NCI-H2196 (cell line): ENCODE data around the gene ARHGAP42.

Source experiments
- DNase-seq: peaks from one replicate; lab custom pipeline; 2025; ENCODE audit not compliant: unreplicated experiment; lab: John Stamatoyannopoulos, UW

The ARHGAP42 gene

GRCh38 chr11:100830978-100831732 lies 144.1 kb downstream of the ARHGAP42 start:
- DNase-seq = no peak

- no peak for DNase-seq
These were observed 144.9 kb downstream of the ARHGAP42 start for GRCh38 chr11:100831929-100832494.

- DNase-seq = no peak
These were observed 145.7 kb downstream of the ARHGAP42 start for GRCh38 chr11:100832829-100833228.

GRCh38 chr11:100833276-100833675 lies 146.2 kb downstream of the ARHGAP42 start:
- no peak for DNase-seq

GRCh38 chr11:100835854-100836253 lies 148.8 kb downstream of the ARHGAP42 start:
- DNase-seq = no peak

GRCh38 chr11:100837311-100837710 lies 150.2 kb downstream of the ARHGAP42 start:
- DNase-seq = no peak

GRCh38 chr11:100841711-100842407 lies 154.8 kb downstream of the ARHGAP42 start:
- DNase-seq = no peak

GRCh38 chr11:100847696-100848216 lies 160.7 kb downstream of the ARHGAP42 start:
- DNase-seq = no peak

GRCh38 chr11:100849009-100849900 lies 162.2 kb downstream of the ARHGAP42 start:
- no peak for DNase-seq

- no peak for DNase-seq
These were observed 162.8 kb downstream of the ARHGAP42 start for GRCh38 chr11:100849901-100850235.

GRCh38 chr11:100851147-100851546 lies 164.1 kb downstream of the ARHGAP42 start:
- DNase-seq = no peak

GRCh38 chr11:100851584-100852152 lies 164.6 kb downstream of the ARHGAP42 start:
- DNase-seq = no peak

- DNase-seq = peak; percentile 15
These were observed 168.5 kb downstream of the ARHGAP42 start for GRCh38 chr11:100855466-100856067.

GRCh38 chr11:100857236-100858005 lies 170.3 kb downstream of the ARHGAP42 start:
- DNase-seq = no peak

- DNase-seq = no peak
These were observed 173.4 kb downstream of the ARHGAP42 start for GRCh38 chr11:100860318-100861155.

- no peak for DNase-seq
These were observed 174.1 kb downstream of the ARHGAP42 start for GRCh38 chr11:100861212-100861611.

GRCh38 chr11:100863080-100863581 lies 176.0 kb downstream of the ARHGAP42 start:
- DNase-seq = no peak

GRCh38 chr11:100865443-100866065 lies 178.5 kb downstream of the ARHGAP42 start:
- no peak for DNase-seq
